Measurements from ENCODE around the gene ANKRD44. TPM values are rescaled to one million over a fixed set of nuclear protein-coding genes. Genes with fewer than 3 reads are reported as not detected.

Gene ANKRD44
- total RNA-seq, 4 donors from 2014 or later = 11.0 to 25.8 (median 23.9) TPM

- no peak for DNase-seq
- no peaks in the 10 kb centered on the region for H3K27me3 ChIP-seq
- H3K36me3 ChIP-seq = no peaks in the 10 kb centered on the region
- no peaks in the 10 kb centered on the region for H3K4me1 ChIP-seq
- intact Hi-C loops (cut with DNase I) = no loop called here
- WGBS, 2 donors = 71 to 83% methylated on average over 7 of the region's 7 CpGs
- no peak overlapping the region for H3K4me3 ChIP-seq (replicated peaks in 1 of 3)
- no peak overlapping the region for H3K27ac ChIP-seq
- H3K9me3 ChIP-seq = no peaks in the 10 kb centered on the region
- TF ChIP-seq POLR2A (IDR thresholded peaks at IDR 0.05) (no peak), CTCF (IDR thresholded peaks at IDR 0.05) (no peak)
These were observed 212.8 kb downstream of the ANKRD44 start for GRCh38 chr2:197097578-197098366.

- no peak overlapping the region for H3K27ac ChIP-seq
- no peak for DNase-seq
- H3K4me3 ChIP-seq (replicated peaks in 1 of 3) = no peak overlapping the region
- no peaks in the 10 kb centered on the region for H3K9me3 ChIP-seq
- H3K27me3 ChIP-seq = no peaks in the 10 kb centered on the region
- H3K36me3 ChIP-seq = no peaks in the 10 kb centered on the region
- H3K4me1 ChIP-seq = no peaks in the 10 kb centered on the region
- WGBS, 2 donors = 85 to 86% methylated on average over 2 of the region's 2 CpGs
- TF ChIP-seq POLR2A (IDR thresholded peaks at IDR 0.05) (no peak), CTCF (IDR thresholded peaks at IDR 0.05) (no peak)
- intact Hi-C loops (cut with DNase I) = no loop called here
These were observed 213.9 kb downstream of the ANKRD44 start for GRCh38 chr2:197096649-197097048.

DNA sequence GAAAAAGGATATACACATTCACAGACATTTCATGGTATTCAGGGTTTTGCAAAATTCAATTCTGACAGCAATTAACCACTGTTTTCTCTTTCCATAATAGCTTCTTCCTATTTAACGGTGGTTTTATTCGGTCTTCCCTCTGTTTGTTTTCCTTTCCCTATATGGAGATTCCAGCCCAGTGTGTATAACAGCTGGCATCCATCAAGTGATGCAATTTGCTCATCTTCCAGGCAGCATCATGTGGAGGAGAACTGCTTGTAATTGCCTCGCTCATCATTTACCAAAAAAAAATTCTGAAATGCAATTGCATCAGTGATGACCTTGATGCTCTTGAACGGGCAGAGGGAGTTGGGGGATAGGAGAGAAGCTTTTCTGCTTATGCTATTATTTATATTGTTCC lies 218.1 kb downstream of the ANKRD44 start:
- no peaks in the 10 kb centered on the region for H3K36me3 ChIP-seq
- no peak overlapping the region for H3K27ac ChIP-seq
- H3K27me3 ChIP-seq = no peaks in the 10 kb centered on the region
- no peak for DNase-seq
- no peak overlapping the region for H3K4me3 ChIP-seq (replicated peaks in 1 of 3)
- H3K4me1 ChIP-seq = peaks cover 0 to 7% of the 10 kb centered on the region in 2 donors
- no peaks in the 10 kb centered on the region for H3K9me3 ChIP-seq
- intact Hi-C loops (cut with DNase I) = no loop called here
- TF ChIP-seq CTCF (IDR thresholded peaks at IDR 0.05) = no peak
- no peak for TF ChIP-seq POLR2A (IDR thresholded peaks at IDR 0.05)
- WGBS, 2 donors = 71 to 74% methylated on average over 4 of the region's 4 CpGs

GRCh38 chr2:197090742-197091367 lies 219.7 kb downstream of the ANKRD44 start:
- intact Hi-C loops (cut with DNase I) = no loop called here
- peaks cover 0 to 7% of the 10 kb centered on the region in 2 donors for H3K4me1 ChIP-seq
- H3K4me3 ChIP-seq (replicated peaks in 1 of 3) = no peak overlapping the region
- H3K9me3 ChIP-seq = no peaks in the 10 kb centered on the region
- 87 to 88% methylated on average over 10 of the region's 10 CpGs for WGBS, 2 donors
- H3K36me3 ChIP-seq = no peaks in the 10 kb centered on the region
- DNase-seq = no peak
- no peaks in the 10 kb centered on the region for H3K27me3 ChIP-seq
- TF ChIP-seq POLR2A (IDR thresholded peaks at IDR 0.05) = no peak
- no peak for TF ChIP-seq CTCF (IDR thresholded peaks at IDR 0.05)
- no peak overlapping the region for H3K27ac ChIP-seq

- Histone ChIP-seq H3K27me3 (no peaks in the 10 kb centered on the region), H3K36me3 (no peaks in the 10 kb centered on the region), H3K4me1 (peaks cover 0 to 7% of the 10 kb centered on the region in 2 donors), H3K27ac (no peak overlapping the region), H3K9me3 (no peaks in the 10 kb centered on the region), H3K4me3 (replicated peaks in 1 of 3) (no peak overlapping the region)
- TF ChIP-seq CTCF (IDR thresholded peaks at IDR 0.05) = no peak
- no peak for TF ChIP-seq POLR2A (IDR thresholded peaks at IDR 0.05)
- WGBS, 2 donors = 80 to 92% methylated on average over 2 of the region's 2 CpGs
- intact Hi-C loops (cut with DNase I) = no loop called here
- DNase-seq = no peak
These were observed 220.9 kb downstream of the ANKRD44 start for GRCh38 chr2:197089655-197090054.
